SW 1271 (cell line): ENCODE results near the gene GATC.
"Not testable (repeated sequence)": the region's sequence is repeated elsewhere in the genome, so short reads cannot be mapped to it uniquely, and the experiment has no call there.

ENCODE experiments used
- DNase-seq, 2 experiments: peaks; one replicate each; lab custom pipeline; 2025; lab: John Stamatoyannopoulos, UW

GATC gene

GRCh38 chr12:120470150-120470784 is 24.0 kb downstream of the GATC start:
- DNase-seq: peak in 1 of 2 experiments; percentile 55

GRCh38 chr12:120472521-120472920 is 26.3 kb downstream of the GATC start:
- no peak for DNase-seq

GRCh38 chr12:120473807-120474615 is 27.8 kb downstream of the GATC start:
- DNase-seq: no peak

GRCh38 chr12:120474616-120474960 is 28.3 kb downstream of the GATC start:
- peak; percentile 41 to 89 for DNase-seq

- DNase-seq: no peak
Observed at GRCh38 chr12:120475643-120476042, 29.4 kb downstream of the GATC start.

GRCh38 chr12:120479458-120479857 is 33.2 kb downstream of the GATC start:
- no peak for DNase-seq

GRCh38 chr12:120480211-120480610 is 34.0 kb downstream of the GATC start:
- DNase-seq: no peak

- no peak for DNase-seq
Observed at GRCh38 chr12:120481022-120481767, 35.0 kb downstream of the GATC start.

GRCh38 chr12:120483621-120484020 is 37.4 kb downstream of the GATC start:
- DNase-seq: no peak

- no peak for DNase-seq
Observed at GRCh38 chr12:120485961-120486881, 40.0 kb downstream of the GATC start.

GRCh38 chr12:120487552-120487951 is 41.3 kb downstream of the GATC start:
- not testable (repeated sequence) for DNase-seq

- no peak for DNase-seq
Observed at GRCh38 chr12:120488057-120488640, 41.9 kb downstream of the GATC start.

- DNase-seq: no peak
Observed at GRCh38 chr12:120489018-120489417, 42.8 kb downstream of the GATC start.

GRCh38 chr12:120490325-120490724 is 44.1 kb downstream of the GATC start:
- DNase-seq: no peak

GRCh38 chr12:120490833-120491512 is 44.7 kb downstream of the GATC start:
- DNase-seq: no peak

- DNase-seq: no peak
Observed at GRCh38 chr12:120495186-120495730, 49.0 kb downstream of the GATC start.

GRCh38 chr12:120495731-120496412 is 49.6 kb downstream of the GATC start, which contains the start of gene DYNLL1:
TSS of gene DYNLL1 (plus strand) at chr12:120496113. CDS start at chr12:120496422, 309 bp downstream.
- DNase-seq: peak; percentile 84 to 95

GRCh38 chr12:120496413-120497340 is 50.4 kb downstream of the GATC start:
- peak in 1 of 2 experiments; percentile 61 for DNase-seq
